Measurements from ENCODE around the gene ABCB6.

Gene ABCB6

GRCh38 chr2:219216535-219216915 lies 2.2 kb downstream of the ABCB6 start:
- H3K36me3 ChIP-seq (ENCODE audit: control insufficient read depth in 2 of 2, insufficient read depth in 1 of 2, low read length in 2 of 2): peaks cover 10 to 73% of the 10 kb centered on the region in 2 experiments; a peak in 2 of 3 replicates
- no peak overlapping the region for H3K4me3 ChIP-seq (ENCODE audit: low read depth, low read length)
- no peaks in the 10 kb centered on the region for H3K9me3 ChIP-seq (ENCODE audit: control insufficient read depth, insufficient read depth, low read depth, low read length)
- no peak overlapping the region for H3K27ac ChIP-seq (ENCODE audit: extremely low read depth, low read depth, low read length)
- ChIA-PET POLR2A (interaction anchor here (1.2 to 6.2 kb wide), 3 partner anchors 10 to 29 kb away, joined by 3 to 42 read pairs (median 5); partner anchors contain the start of genes ANKZF1, ATG9A, GLB1L and STK16), CTCF (interaction anchor here (0.6 to 2.5 kb wide), 6 partner anchors 10 to 309 kb away, joined by 3 to 13 read pairs (median 4); no protein-coding TSS in a partner anchor)
- TF ChIP-seq KLF8 (tag by site-specific recombination; IDR thresholded peaks at IDR 0.05) (no peak), ZNF777 (tag by site-specific recombination; IDR thresholded peaks at IDR 0.05; ENCODE audit: borderline replicate concordance) (no peak), ZNF510 (tag by site-specific recombination; IDR thresholded peaks at IDR 0.05; ENCODE audit: insufficient replicate concordance) (no peak), ZBTB11 (tag by site-specific recombination; conservative IDR thresholded peaks at IDR 0.05; ENCODE audit: low read depth) (no peak), ZNF585B (tag by site-specific recombination; IDR thresholded peaks at IDR 0.05) (no peak)
- no peaks in the 10 kb centered on the region for H3K4me1 ChIP-seq (ENCODE audit: control insufficient read depth, insufficient read depth, low read length)

GRCh38 chr2:219215871-219216534 lies 2.8 kb downstream of the ABCB6 start:
- ChIA-PET POLR2A (interaction anchor here (1.2 to 6.2 kb wide), 3 partner anchors 10 to 29 kb away, joined by 3 to 42 read pairs (median 5); partner anchors contain the start of genes ANKZF1, ATG9A, GLB1L and STK16), CTCF (interaction anchor here (0.6 to 2.5 kb wide), 5 partner anchors 11 to 308 kb away, joined by 3 to 13 read pairs (median 5); no protein-coding TSS in a partner anchor)
- no peaks in the 10 kb centered on the region for H3K9me3 ChIP-seq (ENCODE audit: control insufficient read depth, insufficient read depth, low read depth, low read length)
- H3K27ac ChIP-seq (ENCODE audit: extremely low read depth, low read depth, low read length): no peak overlapping the region
- peaks cover 15 to 72% of the 10 kb centered on the region in 2 experiments; a peak in 2 of 3 replicates for H3K36me3 ChIP-seq (ENCODE audit: control insufficient read depth in 2 of 2, insufficient read depth in 1 of 2, low read length in 2 of 2)
- TF ChIP-seq ZNF600 (tag by site-specific recombination; IDR thresholded peaks at IDR 0.05) (no peak), ZNF571 (tag by site-specific recombination; IDR thresholded peaks at IDR 0.05) (no peak), ZNF585B (tag by site-specific recombination; IDR thresholded peaks at IDR 0.05) (no peak), HIC1 (tag by site-specific recombination; IDR thresholded peaks at IDR 0.05) (no peak), ZNF654 (tag by site-specific recombination; IDR thresholded peaks at IDR 0.05; ENCODE audit: low read depth) (no peak), ZNF544 (tag by site-specific recombination; IDR thresholded peaks at IDR 0.05) (no peak), ZNF777 (tag by site-specific recombination; IDR thresholded peaks at IDR 0.05; ENCODE audit: borderline replicate concordance) (no peak), ZNF350 (tag by site-specific recombination; IDR thresholded peaks at IDR 0.05) (no peak), YY1 (tag by site-specific recombination; IDR thresholded peaks at IDR 0.05) (no peak), ZNF121 (tag by site-specific recombination; IDR thresholded peaks at IDR 0.05) (no peak), ZNF530 (tag by site-specific recombination; IDR thresholded peaks at IDR 0.05; ENCODE audit: low read depth) (no peak), INSM2 (tag by site-specific recombination; IDR thresholded peaks at IDR 0.05) (no peak)
- no peaks in the 10 kb centered on the region for H3K4me1 ChIP-seq (ENCODE audit: control insufficient read depth, insufficient read depth, low read length)
- no peak overlapping the region for H3K4me3 ChIP-seq (ENCODE audit: low read depth, low read length)
